ENCODE results near the gene DNASE1L3.

DNASE1L3 gene

DNA sequence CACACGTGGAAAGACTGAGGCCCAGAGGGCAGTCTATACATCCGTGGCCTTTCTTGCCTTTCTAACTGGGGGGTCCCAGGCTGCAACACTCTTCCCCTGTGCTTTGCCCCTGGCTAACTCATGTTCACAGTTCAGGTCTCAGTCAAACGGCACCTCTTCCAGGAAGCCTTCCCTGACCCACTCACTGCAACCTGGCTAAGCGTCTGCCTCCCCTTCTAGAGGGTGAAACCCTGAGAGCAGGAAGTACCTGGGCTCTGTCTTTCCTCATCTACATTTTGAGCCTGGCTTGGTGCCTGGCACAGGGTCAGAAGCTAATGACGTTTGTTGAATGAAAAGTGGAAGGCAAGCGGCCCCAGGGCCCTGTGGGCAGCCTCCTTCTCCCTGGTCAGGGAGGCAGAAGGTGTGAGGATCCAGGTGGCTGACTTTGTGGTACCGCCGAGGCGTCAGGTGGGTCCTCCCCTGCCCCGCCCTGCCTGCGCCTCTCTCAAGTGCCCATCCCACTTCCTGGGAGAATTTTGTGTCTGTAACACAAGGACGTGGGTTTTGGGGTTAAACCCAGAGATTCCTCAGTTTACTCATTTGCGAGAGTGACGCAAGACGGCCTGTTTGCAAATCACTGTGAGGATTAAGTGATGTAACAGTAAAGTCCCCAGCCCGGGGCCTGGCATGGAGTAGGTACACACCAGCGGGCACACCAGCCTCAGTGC is 32.1 kb downstream of the DNASE1L3 start:
- Histone ChIP-seq H3K4me3 (ENCODE audit: extremely low read depth, insufficient read depth, low read length, poor library complexity, severe bottlenecking) (no peak overlapping the region), H3K4me1 (ENCODE audit: control insufficient read depth, insufficient read depth, low read length, poor library complexity, severe bottlenecking) (peaks cover 29% of the 10 kb centered on the region), H3K27ac (ENCODE audit: low read depth, low read length, severe bottlenecking) (no peak overlapping the region), H3K36me3 (ENCODE audit: control insufficient read depth, insufficient read depth, low read length) (no peaks in the 10 kb centered on the region), H3K9me3 (ENCODE audit: control insufficient read depth, low read length) (no peaks in the 10 kb centered on the region)
- 91 to 93% methylated on average over 11 to 12 of the region's 17 CpGs for WGBS, 2 experiments (ENCODE audit: insufficient coverage in 2 of 2)

DNA sequence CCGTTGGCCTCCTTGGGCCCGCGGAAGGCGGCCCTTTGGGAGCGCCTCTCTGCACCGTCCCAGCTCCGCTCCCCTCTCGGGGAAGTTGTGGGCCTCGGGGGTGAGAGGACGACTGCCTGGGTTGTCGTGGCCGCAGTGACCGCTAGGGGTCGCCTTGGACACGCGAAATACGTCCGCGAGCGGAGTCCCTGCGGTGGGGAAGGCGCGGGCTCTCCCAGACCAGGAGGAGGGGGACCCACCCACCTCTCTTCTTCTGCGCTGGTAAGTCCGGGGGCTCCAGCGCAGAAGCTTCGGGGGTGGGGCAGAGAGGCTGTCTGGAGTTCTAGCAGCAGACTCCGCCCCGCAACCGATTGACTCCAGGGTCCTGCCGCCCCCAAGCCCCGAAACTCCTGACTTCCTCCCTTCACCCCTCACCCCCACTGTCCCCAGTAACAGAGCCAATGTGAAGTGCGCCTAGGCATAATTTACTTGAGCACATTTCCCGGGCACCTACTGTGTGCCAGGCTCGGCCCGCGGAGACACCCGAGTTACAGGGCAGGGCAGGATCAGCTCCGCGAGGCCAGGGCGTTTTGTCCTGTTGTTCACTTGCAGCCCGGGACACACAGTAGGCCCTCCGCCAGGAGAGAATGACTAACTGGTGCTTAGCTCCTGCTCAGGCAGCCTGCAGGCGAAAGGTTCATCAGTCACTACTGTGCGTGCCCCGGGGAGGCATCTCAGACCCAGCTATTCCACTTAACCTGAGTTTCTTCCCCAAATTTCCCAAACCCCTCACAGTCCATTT is 32.8 kb downstream of the DNASE1L3 start:
- Histone ChIP-seq H3K9me3 (ENCODE audit: control insufficient read depth, low read length) (no peaks in the 10 kb centered on the region), H3K36me3 (ENCODE audit: control insufficient read depth, insufficient read depth, low read length) (no peaks in the 10 kb centered on the region), H3K4me1 (ENCODE audit: control insufficient read depth, insufficient read depth, low read length, poor library complexity, severe bottlenecking) (peaks cover 35% of the 10 kb centered on the region), H3K4me3 (ENCODE audit: extremely low read depth, insufficient read depth, low read length, poor library complexity, severe bottlenecking) (peak overlapping the region; percentile 9), H3K27ac (ENCODE audit: low read depth, low read length, severe bottlenecking) (no peak overlapping the region)
- 24 to 50% methylated on average over 24 to 44 of the region's 46 CpGs for WGBS, 2 experiments (ENCODE audit: insufficient coverage in 2 of 2)

DNA sequence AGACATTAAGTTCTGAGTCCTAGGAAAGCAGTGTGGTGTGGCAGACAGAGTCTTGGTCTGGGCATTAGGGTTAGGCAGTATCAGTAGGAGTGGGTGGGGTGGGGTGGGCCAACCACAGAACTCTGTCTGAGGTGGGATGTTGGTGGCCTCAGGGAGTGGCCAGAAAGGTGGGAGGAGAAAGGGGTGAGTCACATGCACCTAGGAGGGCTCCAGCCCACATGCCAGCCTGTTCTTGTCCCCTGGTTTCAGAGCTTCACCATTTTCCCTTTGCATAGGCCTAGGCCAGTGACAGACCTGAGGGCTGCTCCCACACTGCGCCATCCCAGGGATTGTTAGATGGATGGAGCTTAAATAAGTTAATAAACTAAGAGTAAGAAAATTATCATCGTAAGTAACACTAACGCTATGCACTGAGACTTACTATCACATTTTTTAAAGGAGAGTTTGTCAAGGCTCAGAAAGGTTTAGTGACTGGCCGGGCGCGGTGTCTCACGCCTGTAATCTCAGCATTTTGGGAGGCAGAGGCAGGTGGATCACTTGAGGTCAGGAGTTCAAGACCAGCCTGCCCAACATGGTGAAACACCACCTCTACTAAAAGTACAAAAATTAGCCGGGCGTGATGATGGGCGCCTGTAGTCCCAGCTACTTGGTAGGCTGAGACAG is 33.8 kb downstream of the DNASE1L3 start:
- Histone ChIP-seq H3K4me1 (ENCODE audit: control insufficient read depth, insufficient read depth, low read length, poor library complexity, severe bottlenecking) (peaks cover 37% of the 10 kb centered on the region), H3K4me3 (ENCODE audit: extremely low read depth, insufficient read depth, low read length, poor library complexity, severe bottlenecking) (no peak overlapping the region), H3K9me3 (ENCODE audit: control insufficient read depth, low read length) (no peaks in the 10 kb centered on the region), H3K27ac (ENCODE audit: low read depth, low read length, severe bottlenecking) (no peak overlapping the region), H3K36me3 (ENCODE audit: control insufficient read depth, insufficient read depth, low read length) (peaks cover 5% of the 10 kb centered on the region)
- WGBS, 2 experiments (ENCODE audit: insufficient coverage in 2 of 2), result 100% methylated on average over 3 of the region's 10 CpGs

DNA sequence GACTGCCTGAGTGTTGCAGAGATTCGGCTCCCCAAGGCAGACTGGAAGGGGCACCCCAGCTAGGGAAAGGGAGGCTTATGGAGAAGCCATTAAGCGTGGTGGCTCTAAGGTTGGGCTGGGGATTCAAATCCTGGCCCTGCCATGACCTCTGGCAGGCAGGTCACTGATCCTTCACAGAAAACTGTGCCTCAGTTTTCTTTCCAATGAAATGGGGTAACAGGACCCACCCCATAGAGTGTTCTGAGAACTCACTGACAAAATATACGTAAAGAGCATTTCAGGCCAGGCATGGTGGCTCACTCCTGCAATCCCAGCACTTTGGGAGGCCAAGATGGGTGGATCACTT is 34.6 kb downstream of the DNASE1L3 start:
- peaks cover 13% of the 10 kb centered on the region for H3K36me3 ChIP-seq (ENCODE audit: control insufficient read depth, insufficient read depth, low read length)
- 100% methylated on average over 2 to 3 of the region's 3 CpGs for WGBS, 2 experiments (ENCODE audit: insufficient coverage in 2 of 2)
- H3K4me1 ChIP-seq (ENCODE audit: control insufficient read depth, insufficient read depth, low read length, poor library complexity, severe bottlenecking), result peaks cover 37% of the 10 kb centered on the region
- no peak overlapping the region for H3K4me3 ChIP-seq (ENCODE audit: extremely low read depth, insufficient read depth, low read length, poor library complexity, severe bottlenecking)
- H3K9me3 ChIP-seq (ENCODE audit: control insufficient read depth, low read length), result no peaks in the 10 kb centered on the region
- H3K27ac ChIP-seq (ENCODE audit: low read depth, low read length, severe bottlenecking), result peak overlapping the region; percentile 86

DNA sequence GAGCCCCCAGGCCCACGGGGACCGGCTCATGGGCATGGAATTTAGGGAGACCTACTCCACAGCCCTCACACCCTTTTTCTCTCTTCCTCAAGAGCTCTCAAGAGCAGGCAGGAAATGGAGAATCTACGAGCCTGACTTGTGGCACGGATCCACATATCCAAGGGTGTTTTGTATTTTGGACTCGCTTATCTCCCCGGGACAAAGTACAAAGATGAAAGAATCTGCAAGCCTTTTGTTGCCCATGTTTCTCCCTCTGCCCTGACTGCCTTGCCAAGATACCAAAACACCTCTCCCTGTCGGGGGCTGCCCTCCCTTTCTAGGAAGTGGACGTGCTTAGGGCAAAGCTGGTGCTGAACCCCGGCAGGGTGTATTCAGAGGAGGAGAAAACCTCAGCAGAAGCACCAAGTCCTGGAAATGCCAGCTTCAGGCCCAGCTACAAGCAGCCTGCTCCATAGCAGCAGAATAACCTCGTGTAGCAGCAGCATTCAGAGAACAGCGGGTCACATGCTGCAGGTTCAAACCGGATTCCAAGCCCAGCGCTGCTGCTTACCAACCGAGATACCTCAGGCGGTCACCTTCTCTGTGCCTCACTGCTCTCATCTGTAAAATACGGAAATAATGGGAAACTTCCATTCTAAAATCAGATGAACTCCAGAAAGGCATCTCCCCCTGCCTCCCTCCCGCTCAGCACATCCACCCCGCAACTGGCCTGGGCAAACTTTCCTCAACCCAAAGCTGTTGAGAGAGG is 35.2 kb downstream of the DNASE1L3 start:
- no peaks in the 10 kb centered on the region for H3K9me3 ChIP-seq (ENCODE audit: control insufficient read depth, low read length)
- peaks cover 37% of the 10 kb centered on the region for H3K4me1 ChIP-seq (ENCODE audit: control insufficient read depth, insufficient read depth, low read length, poor library complexity, severe bottlenecking)
- H3K4me3 ChIP-seq (ENCODE audit: extremely low read depth, insufficient read depth, low read length, poor library complexity, severe bottlenecking), result no peak overlapping the region
- peaks cover 19% of the 10 kb centered on the region for H3K36me3 ChIP-seq (ENCODE audit: control insufficient read depth, insufficient read depth, low read length)
- WGBS, 2 experiments (ENCODE audit: insufficient coverage in 2 of 2), result 62 to 69% methylated on average over 12 to 13 of the region's 18 CpGs
- peak overlapping the region; percentile 86 for H3K27ac ChIP-seq (ENCODE audit: low read depth, low read length, severe bottlenecking)

DNA sequence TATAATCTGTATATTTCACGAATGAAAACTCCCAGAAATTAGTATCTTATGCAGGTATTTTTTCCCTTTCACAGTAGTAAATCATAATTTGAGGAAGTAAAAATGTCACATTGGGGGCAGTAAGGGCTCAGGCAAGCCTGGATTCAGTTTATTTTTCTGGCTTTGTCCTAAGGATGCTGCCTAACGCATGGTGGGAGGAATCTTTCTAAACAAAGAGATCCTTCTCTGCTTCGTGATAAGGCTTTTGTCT is 35.7 kb downstream of the DNASE1L3 start:
- WGBS, 2 experiments (ENCODE audit: insufficient coverage in 2 of 2), result 21 to 40% methylated on average over 2 of the region's 3 CpGs
- no peak overlapping the region for H3K4me3 ChIP-seq (ENCODE audit: extremely low read depth, insufficient read depth, low read length, poor library complexity, severe bottlenecking)
- peaks cover 37% of the 10 kb centered on the region for H3K4me1 ChIP-seq (ENCODE audit: control insufficient read depth, insufficient read depth, low read length, poor library complexity, severe bottlenecking)
- H3K36me3 ChIP-seq (ENCODE audit: control insufficient read depth, insufficient read depth, low read length), result peaks cover 24% of the 10 kb centered on the region
- peak overlapping the region; percentile 86 for H3K27ac ChIP-seq (ENCODE audit: low read depth, low read length, severe bottlenecking)
- H3K9me3 ChIP-seq (ENCODE audit: control insufficient read depth, low read length), result no peaks in the 10 kb centered on the region

DNA sequence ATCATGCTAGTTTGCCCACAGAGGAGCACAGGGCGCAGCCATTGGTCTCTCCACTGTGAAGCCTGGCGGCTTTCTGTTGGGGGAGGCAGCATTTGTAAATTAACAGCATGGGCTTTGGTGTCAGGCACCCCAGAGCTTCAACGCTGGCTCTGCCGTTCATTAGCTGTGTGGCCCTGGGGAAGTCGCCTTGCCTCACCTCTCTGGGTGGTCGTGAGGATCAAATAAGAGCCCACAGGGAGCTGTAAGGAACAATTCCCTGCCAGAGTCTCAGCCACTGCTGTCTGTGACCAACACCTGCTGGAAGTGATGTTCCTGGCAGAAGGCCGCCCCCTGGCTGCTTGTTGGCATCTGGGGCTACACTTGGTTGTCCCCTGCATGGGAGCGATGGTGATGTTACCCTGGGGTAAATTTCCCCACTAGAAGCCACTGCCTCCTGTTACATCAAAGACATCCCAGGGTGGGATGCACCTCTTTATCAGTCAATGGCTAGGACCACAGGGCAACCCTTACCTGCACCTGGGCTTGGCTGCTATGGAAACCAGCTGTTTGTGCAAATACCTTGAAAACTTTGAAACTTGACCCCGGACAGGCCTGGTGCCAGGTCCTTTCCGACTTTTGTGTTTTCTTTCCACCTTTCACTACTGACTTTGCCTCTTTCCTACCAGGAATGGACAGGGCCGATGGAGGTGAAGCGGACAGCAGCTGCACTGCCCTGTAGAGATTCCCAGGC is 36.9 kb downstream of the DNASE1L3 start:
- H3K27ac ChIP-seq (ENCODE audit: low read depth, low read length, severe bottlenecking), result peak overlapping the region; percentile 41
- 78 to 87% methylated on average over 11 to 12 of the region's 12 CpGs for WGBS, 2 experiments (ENCODE audit: insufficient coverage in 2 of 2)

DNA sequence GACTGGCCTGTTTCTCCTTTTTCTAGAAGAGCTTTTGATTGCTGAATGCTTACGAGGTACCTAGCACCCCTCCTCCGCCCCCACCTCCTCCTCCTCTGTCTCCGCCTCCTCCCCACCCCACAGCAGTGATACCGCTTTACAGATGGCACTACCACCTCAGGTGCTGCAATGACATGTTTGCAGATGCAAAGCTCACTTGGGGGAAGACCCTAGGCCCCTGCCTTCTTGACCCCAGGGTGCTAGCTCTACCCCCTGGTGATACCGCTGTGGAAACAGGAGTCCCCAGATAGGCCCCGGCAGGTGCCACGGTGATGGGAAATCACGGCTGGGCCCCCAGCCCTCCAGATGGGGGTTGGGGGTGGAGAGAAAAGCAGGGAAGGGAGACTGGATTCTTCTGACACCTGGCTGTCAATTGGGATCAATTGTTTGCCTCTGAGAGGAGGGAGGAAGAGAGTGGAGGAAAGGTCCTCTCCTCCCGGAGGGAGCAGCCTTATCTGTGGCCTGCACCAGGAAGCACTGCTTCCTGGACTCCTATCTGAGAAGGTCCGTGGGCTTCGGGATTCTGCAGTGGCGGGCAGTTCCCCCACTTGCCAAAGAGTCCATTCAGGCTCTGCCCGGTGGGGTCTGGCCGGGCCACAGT is 37.6 kb downstream of the DNASE1L3 start:
- peak overlapping the region; percentile 41 for H3K27ac ChIP-seq (ENCODE audit: low read depth, low read length, severe bottlenecking)
- H3K4me1 ChIP-seq (ENCODE audit: control insufficient read depth, insufficient read depth, low read length, poor library complexity, severe bottlenecking), result peaks cover 37% of the 10 kb centered on the region
- H3K36me3 ChIP-seq (ENCODE audit: control insufficient read depth, insufficient read depth, low read length), result peaks cover 43% of the 10 kb centered on the region
- no peak overlapping the region for H3K4me3 ChIP-seq (ENCODE audit: extremely low read depth, insufficient read depth, low read length, poor library complexity, severe bottlenecking)
- WGBS, 2 experiments (ENCODE audit: insufficient coverage in 2 of 2), result 77 to 79% methylated on average over 6 to 11 of the region's 14 CpGs
- no peaks in the 10 kb centered on the region for H3K9me3 ChIP-seq (ENCODE audit: control insufficient read depth, low read length)

More for the DNA sequence above, 36.9 kb downstream of the DNASE1L3 start:
- Histone ChIP-seq H3K4me1 (ENCODE audit: control insufficient read depth, insufficient read depth, low read length, poor library complexity, severe bottlenecking) (peaks cover 37% of the 10 kb centered on the region), H3K36me3 (ENCODE audit: control insufficient read depth, insufficient read depth, low read length) (peaks cover 36% of the 10 kb centered on the region), H3K9me3 (ENCODE audit: control insufficient read depth, low read length) (no peaks in the 10 kb centered on the region), H3K4me3 (ENCODE audit: extremely low read depth, insufficient read depth, low read length, poor library complexity, severe bottlenecking) (no peak overlapping the region)

DNA sequence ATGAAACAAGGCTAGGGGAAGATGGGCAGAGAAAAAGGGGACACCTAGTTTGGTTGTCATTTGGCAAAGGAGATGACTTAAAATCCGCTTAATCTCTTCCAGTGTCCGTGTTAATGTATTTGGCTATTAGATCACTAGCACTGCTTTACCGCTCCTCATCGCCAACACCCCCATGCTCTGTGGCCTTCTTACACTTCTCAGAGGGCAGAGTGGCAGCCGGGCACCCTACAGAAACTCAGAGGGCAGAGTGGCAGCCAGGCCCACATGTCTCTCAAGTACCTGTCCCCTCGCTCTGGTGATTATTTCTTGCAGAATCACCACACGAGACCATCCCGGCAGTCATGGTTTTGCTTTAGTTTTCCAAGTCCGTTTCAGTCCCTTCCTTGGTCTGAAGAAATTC is 39.6 kb downstream of the DNASE1L3 start:
- no peaks in the 10 kb centered on the region for H3K9me3 ChIP-seq (ENCODE audit: control insufficient read depth, low read length)
- peaks cover 61% of the 10 kb centered on the region for H3K36me3 ChIP-seq (ENCODE audit: control insufficient read depth, insufficient read depth, low read length)
- H3K4me3 ChIP-seq (ENCODE audit: extremely low read depth, insufficient read depth, low read length, poor library complexity, severe bottlenecking), result no peak overlapping the region
- H3K4me1 ChIP-seq (ENCODE audit: control insufficient read depth, insufficient read depth, low read length, poor library complexity, severe bottlenecking), result peaks cover 38% of the 10 kb centered on the region
- H3K27ac ChIP-seq (ENCODE audit: low read depth, low read length, severe bottlenecking), result no peak overlapping the region
- WGBS, 2 experiments (ENCODE audit: insufficient coverage in 2 of 2), result 92 to 93% methylated on average over 8 to 9 of the region's 9 CpGs

DNA sequence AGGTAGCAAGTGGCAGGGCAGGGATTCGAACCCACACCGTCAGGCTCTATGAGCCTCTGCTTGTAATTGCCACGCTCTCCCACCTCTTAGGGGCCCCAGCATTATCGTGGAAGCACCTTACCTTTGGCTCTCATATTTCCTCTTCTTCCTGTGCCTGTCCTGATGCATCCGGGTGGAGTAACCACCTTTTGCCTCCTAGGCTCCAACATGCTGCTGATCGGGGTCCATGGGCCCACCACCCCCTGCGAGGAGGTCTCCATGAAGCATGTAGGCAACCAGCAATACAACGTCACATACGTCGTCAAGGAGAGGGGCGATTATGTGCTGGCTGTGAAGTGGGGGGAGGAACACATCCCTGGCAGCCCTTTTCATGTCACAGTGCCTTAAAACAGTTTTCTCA is 40.4 kb downstream of the DNASE1L3 start:
- Histone ChIP-seq H3K36me3 (ENCODE audit: control insufficient read depth, insufficient read depth, low read length) (peaks cover 68% of the 10 kb centered on the region), H3K4me1 (ENCODE audit: control insufficient read depth, insufficient read depth, low read length, poor library complexity, severe bottlenecking) (peaks cover 38% of the 10 kb centered on the region), H3K27ac (ENCODE audit: low read depth, low read length, severe bottlenecking) (no peak overlapping the region), H3K4me3 (ENCODE audit: extremely low read depth, insufficient read depth, low read length, poor library complexity, severe bottlenecking) (no peak overlapping the region), H3K9me3 (ENCODE audit: control insufficient read depth, low read length) (no peaks in the 10 kb centered on the region)
- 91 to 93% methylated on average over 8 to 11 of the region's 11 CpGs for WGBS, 2 experiments (ENCODE audit: insufficient coverage in 2 of 2)

Measured in mesodermal cell (in vitro differentiated cells).